Neural cell (in vitro differentiated cells): ENCODE data around the gene FOCAD. TPM values are rescaled to one million over a fixed set of nuclear protein-coding genes. Genes with fewer than 3 reads are reported as not detected.

ENCODE experiments used
- H2AFZ ChIP-seq: fragments of 200-600, 300-800 bp; sonication (generic), shearing (Covaris generic); 2 replicates; pipeline ENCODE4 v1.6.0; 2014; ENCODE audit warnings: low read depth, mild to moderate bottlenecking, antibody characterized with exemption, low read length, moderate library complexity
- H3F3A ChIP-seq: fragments of 200-600 bp; shearing (Covaris generic); 2 replicates; pipeline ENCODE4 v1.6.1; 2016; ENCODE audit warnings: mild to moderate bottlenecking, moderate library complexity, mixed read lengths, antibody characterized with exemption, low read length; ENCODE audit not compliant: insufficient read depth, poor library complexity, severe bottlenecking
- H3K27ac ChIP-seq: fragments of 200-600, 300-800 bp; sonication (generic), shearing (Covaris generic); 2 replicates; pipeline ENCODE4 v1.5.1; 2014; ENCODE audit warnings: mild to moderate bottlenecking, low read length, moderate library complexity
- H3K27me3 ChIP-seq: fragments of 300-800, 200-600 bp; sonication (generic), shearing (Covaris generic); 2 replicates; pipeline ENCODE4 v1.6.0; 2014; ENCODE audit warnings: mild to moderate bottlenecking, low read depth, low read length, moderate library complexity; ENCODE audit not compliant: insufficient read depth
- H3K36me3 ChIP-seq: fragments of 300-800, 200-600 bp; sonication (generic), shearing (Covaris generic); 2 replicates; pipeline ENCODE4 v1.5.1; 2014; ENCODE audit warnings: mild to moderate bottlenecking, antibody characterized with exemption, low read length, moderate library complexity; ENCODE audit not compliant: insufficient read depth
- H3K4me2 ChIP-seq: fragments of 300-800, 200-600 bp; sonication (generic), shearing (Covaris generic); 2 replicates; pipeline ENCODE4 v1.6.0; 2014; ENCODE audit warnings: mild to moderate bottlenecking, low read length
- H3K4me3 ChIP-seq: fragments of 300-800, 200-600 bp; sonication (generic), shearing (Covaris generic); 2 replicates; pipeline ENCODE4 v1.5.1; 2014; ENCODE audit warnings: mild to moderate bottlenecking, low read length, moderate library complexity
- H3K79me2 ChIP-seq: fragments of 200-600 bp; shearing (Covaris generic); replicated peaks from 2 replicates; pipeline ENCODE4 v1.6.0; 2014; ENCODE audit warnings: mild to moderate bottlenecking, low read length, moderate library complexity; ENCODE audit not compliant: insufficient read depth
- H3K9ac ChIP-seq: fragments of 300-800, 200-600 bp; sonication (generic), shearing (Covaris generic); 2 replicates; pipeline ENCODE4 v1.6.1; 2016; ENCODE audit warnings: mild to moderate bottlenecking, low read length, mixed read lengths
- H3K9me2 ChIP-seq: fragments of 200-600 bp; shearing (Covaris generic); 2 replicates; pipeline ENCODE4 v1.6.1; 2016; ENCODE audit warnings: mild to moderate bottlenecking, low read length, mixed read lengths; ENCODE audit not compliant: insufficient read depth
- H3K9me3 ChIP-seq: fragments of 200-600, 300-800 bp; sonication (generic), shearing (Covaris generic); 2 replicates; pipeline ENCODE4 v1.6.1; 2016; ENCODE audit warnings: mild to moderate bottlenecking, mixed run types, low read length, moderate library complexity, mixed read lengths
- H4K20me1 ChIP-seq: fragments of 200-600 bp; shearing (Covaris generic); 2 replicates; pipeline ENCODE4 v1.6.1; 2016; ENCODE audit warnings: mild to moderate bottlenecking, mixed run types; ENCODE audit not compliant: insufficient read depth
- CTCF ChIP-seq: fragments of 450-650 bp; IDR thresholded peaks from 2 replicates; pipeline ENCODE4 v1.5.1; 2014; ENCODE audit warnings: antibody characterized with exemption, mild to moderate bottlenecking, moderate library complexity; ENCODE audit not compliant: poor library complexity, severe bottlenecking
- EP300 ChIP-seq: fragments of 450-650 bp; conservative IDR thresholded peaks from 2 replicates; pipeline ENCODE4 v1.6.1; 2014; ENCODE audit warnings: antibody characterized with exemption, mild to moderate bottlenecking, moderate library complexity; ENCODE audit not compliant: poor library complexity, severe bottlenecking
- EZH2 ChIP-seq: fragments of 200-600, 300-800 bp; shearing (Covaris generic), sonication (generic); IDR thresholded peaks from 2 replicates; pipeline ENCODE4 v1.6.1; 2014; ENCODE audit warnings: antibody characterized with exemption, low read length, borderline replicate concordance, mild to moderate bottlenecking; ENCODE audit not compliant: insufficient read depth, poor library complexity, severe bottlenecking
- MXI1 ChIP-seq: fragments of 450-650 bp; conservative IDR thresholded peaks from 2 replicates; pipeline ENCODE4 v1.6.1; 2014; ENCODE audit warnings: antibody characterized with exemption, mild to moderate bottlenecking; ENCODE audit not compliant: poor library complexity, severe bottlenecking
- POLR2AphosphoS5 ChIP-seq: IDR thresholded peaks from 2 replicates; pipeline ENCODE4 v1.6.1; 2012
- RAD21 ChIP-seq: fragments of 450-650 bp; conservative IDR thresholded peaks from 2 replicates; pipeline ENCODE4 v1.6.1; 2014; ENCODE audit warnings: antibody characterized with exemption, mild to moderate bottlenecking, moderate library complexity
- SMC3 ChIP-seq: fragments of 450-650 bp; conservative IDR thresholded peaks from 2 replicates; pipeline ENCODE4 v1.6.1; 2014; ENCODE audit warnings: antibody characterized with exemption, mild to moderate bottlenecking, moderate library complexity; ENCODE audit not compliant: poor library complexity
- TAF1 ChIP-seq: IDR thresholded peaks from 2 replicates; pipeline ENCODE4 v1.6.1; 2012; ENCODE audit warnings: low read depth
- polyA plus RNA-seq: library from polyadenylated mRNA; depleted of rRNA; stranded (reverse); fragments of >200 nt; gene quantifications from 2 replicates; pipeline ENCODE4 v1.2.3, GENCODE V29; 2014
- TF ChIP-seq, protein P1 (sequence below): IDR thresholded peaks from 2 replicates; pipeline ENCODE4 v1.6.1; 2012; ENCODE audit warnings: borderline replicate concordance

FOCAD gene
- polyA plus RNA-seq, 1 donor from 2014 or later, result 23.5 TPM

GRCh38 chr9:20944507-20944906 is 260.4 kb downstream of the FOCAD start:
- no peak overlapping the region for H3K9ac ChIP-seq
- no peaks in the 10 kb centered on the region for H3F3A ChIP-seq
- no peaks in the 10 kb centered on the region for H3K36me3 ChIP-seq
- no peaks in the 10 kb centered on the region for H3K79me2 ChIP-seq
- H3K4me3 ChIP-seq, result no peak overlapping the region
- no peaks in the 10 kb centered on the region for H4K20me1 ChIP-seq
- no peak overlapping the region for H3K27ac ChIP-seq
- no peaks in the 10 kb centered on the region for H3K9me3 ChIP-seq
- no peaks in the 10 kb centered on the region for H3K9me2 ChIP-seq
- TF ChIP-seq CTCF (no peak), RAD21 (no peak), POLR2AphosphoS5 (no peak), EZH2 (no peak), EP300 (no peak), SMC3 (no peak), MXI1 (no peak), TAF1 (no peak)
- TF ChIP-seq, protein P1, sequence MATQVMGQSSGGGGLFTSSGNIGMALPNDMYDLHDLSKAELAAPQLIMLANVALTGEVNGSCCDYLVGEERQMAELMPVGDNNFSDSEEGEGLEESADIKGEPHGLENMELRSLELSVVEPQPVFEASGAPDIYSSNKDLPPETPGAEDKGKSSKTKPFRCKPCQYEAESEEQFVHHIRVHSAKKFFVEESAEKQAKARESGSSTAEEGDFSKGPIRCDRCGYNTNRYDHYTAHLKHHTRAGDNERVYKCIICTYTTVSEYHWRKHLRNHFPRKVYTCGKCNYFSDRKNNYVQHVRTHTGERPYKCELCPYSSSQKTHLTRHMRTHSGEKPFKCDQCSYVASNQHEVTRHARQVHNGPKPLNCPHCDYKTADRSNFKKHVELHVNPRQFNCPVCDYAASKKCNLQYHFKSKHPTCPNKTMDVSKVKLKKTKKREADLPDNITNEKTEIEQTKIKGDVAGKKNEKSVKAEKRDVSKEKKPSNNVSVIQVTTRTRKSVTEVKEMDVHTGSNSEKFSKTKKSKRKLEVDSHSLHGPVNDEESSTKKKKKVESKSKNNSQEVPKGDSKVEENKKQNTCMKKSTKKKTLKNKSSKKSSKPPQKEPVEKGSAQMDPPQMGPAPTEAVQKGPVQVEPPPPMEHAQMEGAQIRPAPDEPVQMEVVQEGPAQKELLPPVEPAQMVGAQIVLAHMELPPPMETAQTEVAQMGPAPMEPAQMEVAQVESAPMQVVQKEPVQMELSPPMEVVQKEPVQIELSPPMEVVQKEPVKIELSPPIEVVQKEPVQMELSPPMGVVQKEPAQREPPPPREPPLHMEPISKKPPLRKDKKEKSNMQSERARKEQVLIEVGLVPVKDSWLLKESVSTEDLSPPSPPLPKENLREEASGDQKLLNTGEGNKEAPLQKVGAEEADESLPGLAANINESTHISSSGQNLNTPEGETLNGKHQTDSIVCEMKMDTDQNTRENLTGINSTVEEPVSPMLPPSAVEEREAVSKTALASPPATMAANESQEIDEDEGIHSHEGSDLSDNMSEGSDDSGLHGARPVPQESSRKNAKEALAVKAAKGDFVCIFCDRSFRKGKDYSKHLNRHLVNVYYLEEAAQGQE, result no peak
- no peak overlapping the region for H3K4me2 ChIP-seq
- H3K27me3 ChIP-seq, result no peaks in the 10 kb centered on the region
- H2AFZ ChIP-seq, result no peak overlapping the region

DNA sequence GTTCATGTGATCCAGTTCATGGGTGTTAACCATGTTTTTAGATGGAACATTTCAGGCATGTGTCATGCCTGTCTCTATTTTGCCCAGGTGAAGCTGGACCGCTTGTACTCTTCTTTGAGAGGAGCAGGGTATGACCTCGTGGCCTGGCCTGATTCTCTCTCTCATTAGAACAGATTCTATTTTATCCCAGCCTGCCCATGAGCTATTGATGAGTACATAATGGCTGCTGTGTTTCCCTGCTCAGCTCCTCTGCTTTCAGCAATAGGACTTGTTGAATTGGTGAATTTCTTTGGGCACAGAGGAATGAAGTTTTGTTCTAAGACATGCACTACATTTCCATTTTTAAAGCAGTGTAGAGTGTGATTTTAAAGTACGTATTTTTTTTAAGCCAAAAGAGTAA is 261.2 kb downstream of the FOCAD start:
- H3K9ac ChIP-seq, result no peak overlapping the region
- TF ChIP-seq RAD21, result no peak
- H3F3A ChIP-seq, result no peaks in the 10 kb centered on the region
- H4K20me1 ChIP-seq, result no peaks in the 10 kb centered on the region
- no peaks in the 10 kb centered on the region for H3K9me2 ChIP-seq
- H2AFZ ChIP-seq, result no peak overlapping the region
- no peak overlapping the region for H3K4me2 ChIP-seq
- no peak overlapping the region for H3K27ac ChIP-seq
- no peaks in the 10 kb centered on the region for H3K36me3 ChIP-seq
- H3K27me3 ChIP-seq, result no peaks in the 10 kb centered on the region
- H3K79me2 ChIP-seq, result no peaks in the 10 kb centered on the region
- no peak overlapping the region for H3K4me3 ChIP-seq
- H3K9me3 ChIP-seq, result no peaks in the 10 kb centered on the region

DNA sequence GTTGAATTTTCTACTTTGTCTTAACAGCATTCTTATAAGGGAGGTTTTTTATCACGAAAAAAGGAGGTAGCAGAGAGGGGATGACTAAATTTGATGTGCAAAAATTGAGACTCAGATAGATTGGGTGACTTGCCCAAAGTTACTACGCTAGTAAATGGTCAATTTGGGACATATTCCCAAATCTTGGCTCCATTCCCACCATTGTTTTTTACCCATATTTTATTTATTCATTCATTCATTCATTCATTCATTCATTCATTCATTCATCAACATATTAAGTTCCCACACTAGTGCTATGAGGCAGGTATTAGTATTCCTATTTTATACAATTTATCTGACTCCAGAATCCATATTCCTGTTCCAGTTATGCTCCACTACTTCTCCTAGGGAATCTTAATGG is 261.8 kb downstream of the FOCAD start:
- no peak for TF ChIP-seq SMC3

More for the DNA sequence above, 261.8 kb downstream of the FOCAD start:
- no peaks in the 10 kb centered on the region for H3K36me3 ChIP-seq
- H3K27ac ChIP-seq, result no peak overlapping the region
- H2AFZ ChIP-seq, result no peak overlapping the region
- no peak overlapping the region for H3K9ac ChIP-seq
- H4K20me1 ChIP-seq, result no peaks in the 10 kb centered on the region
- H3K79me2 ChIP-seq, result no peaks in the 10 kb centered on the region
- no peaks in the 10 kb centered on the region for H3K9me2 ChIP-seq
- H3K27me3 ChIP-seq, result no peaks in the 10 kb centered on the region
- no peak overlapping the region for H3K4me3 ChIP-seq
- no peaks in the 10 kb centered on the region for H3F3A ChIP-seq
- no peaks in the 10 kb centered on the region for H3K9me3 ChIP-seq
- no peak overlapping the region for H3K4me2 ChIP-seq
